ENCODE measurements around the gene ATP5F1E. TPM values are rescaled to one million over a fixed set of nuclear protein-coding genes. Genes with fewer than 3 reads are reported as not detected.
"Not testable (repeated sequence)": the region's sequence is repeated elsewhere in the genome, so short reads cannot be mapped to it uniquely, and the experiment has no call there.

ATP5F1E gene
- total RNA-seq, 1 experiment from 2014 or later = 41.1 TPM

GRCh38 chr20:59042151-59042795, 10.1 kb upstream of the ATP5F1E start, which contains the start of gene PRELID3B (continued):
- no peak for TF ChIP-seq ZSCAN18 (CRISPR knock-in tag; IDR thresholded peaks at IDR 0.05)
- TF ChIP-seq NFE2L1 (CRISPR knock-in tag; IDR thresholded peaks at IDR 0.05) = peak; percentile 66
- TF ChIP-seq CDX4 (CRISPR knock-in tag; IDR thresholded peaks at IDR 0.05; ENCODE audit: borderline replicate concordance) = no peak
- TF ChIP-seq ATF2 (CRISPR knock-in tag; IDR thresholded peaks at IDR 0.05; ENCODE audit: borderline replicate concordance, low read depth) = 0 out of 2 replicates have a peak, but pooled peaks have one; percentile 14
- no peak for TF ChIP-seq EMX1 (CRISPR knock-in tag; IDR thresholded peaks at IDR 0.05)
- no peak for TF ChIP-seq SMAD4 (CRISPR knock-in tag; IDR thresholded peaks at IDR 0.05)
- no peak for TF ChIP-seq HMGXB4 (CRISPR knock-in tag; IDR thresholded peaks at IDR 0.05)
- peak; percentile 82 for TF ChIP-seq SMAD3 (CRISPR knock-in tag; IDR thresholded peaks at IDR 0.05; ENCODE audit: borderline replicate concordance)
- no peak for TF ChIP-seq OVOL2 (CRISPR knock-in tag; IDR thresholded peaks at IDR 0.05; ENCODE audit: borderline replicate concordance)
- peak; percentile 93 for TF ChIP-seq MAX (CRISPR knock-in tag; IDR thresholded peaks at IDR 0.05)
- no peak for TF ChIP-seq GTF2I (CRISPR knock-in tag; conservative IDR thresholded peaks at IDR 0.05)
- TF ChIP-seq JUN (CRISPR knock-in tag; IDR thresholded peaks at IDR 0.05) = peak; percentile 61; the same call in 1 of the 2 replicates
- no peak; the same call in 1 of the 2 replicates for TF ChIP-seq SP1 (CRISPR knock-in tag; conservative IDR thresholded peaks at IDR 0.05)
- no peak for TF ChIP-seq ZNF396 (CRISPR knock-in tag; IDR thresholded peaks at IDR 0.05; ENCODE audit: borderline replicate concordance)
- peak; percentile 62; the same call in 1 of the 2 replicates for TF ChIP-seq MYBL2 (CRISPR knock-in tag; IDR thresholded peaks at IDR 0.05)
- no peak for TF ChIP-seq ZNF416 (CRISPR knock-in tag; IDR thresholded peaks at IDR 0.05)

GRCh38 chr20:59041487-59041886, 9.4 kb upstream of the ATP5F1E start:
- peaks cover 20% of the 10 kb centered on the region for H3K4me1 Mint-ChIP-seq
- H3K36me3 Mint-ChIP-seq = peaks cover 27% of the 10 kb centered on the region
- ChIA-PET CTCF (interaction anchor here (2.7 kb wide), 1 partner anchor 166 kb away, joined by 6 read pairs; no protein-coding TSS in a partner anchor), POLR2A (interaction anchor here (1.9 kb wide), 1 partner anchor 9 kb away, joined by 5 read pairs; the partner anchor contains the start of gene ATP5F1E)
- H3K9me3 Mint-ChIP-seq; DNase-seq (ENCODE audit: low spot score); ATAC-seq; H3K27ac Mint-ChIP-seq: not testable (repeated sequence)
- peaks cover 13% of the 10 kb centered on the region for H3K27me3 Mint-ChIP-seq (ENCODE audit: low read depth)
- H3K4me3 Mint-ChIP-seq = peak overlapping the region; percentile 82

GRCh38 chr20:59040667-59041066, 8.5 kb upstream of the ATP5F1E start:
- Mint-ChIP-seq H3K36me3 (peaks cover 36% of the 10 kb centered on the region), H3K4me3 (peak overlapping the region; percentile 82), H3K27ac (no peak overlapping the region; the same call in 1 of the 2 replicates), H3K4me1 (peaks cover 20% of the 10 kb centered on the region), H3K9me3 (no peaks in the 10 kb centered on the region), H3K27me3 (ENCODE audit: low read depth) (peaks cover 8% of the 10 kb centered on the region)
- TF ChIP-seq MYBL2 (CRISPR knock-in tag; IDR thresholded peaks at IDR 0.05) (no peak), CREB1 (CRISPR knock-in tag; IDR thresholded peaks at IDR 0.05) (no peak), TP53 (CRISPR knock-in tag; IDR thresholded peaks at IDR 0.05) (no peak), CTCF (IDR thresholded peaks at IDR 0.05) (no peak), MLX (CRISPR knock-in tag; IDR thresholded peaks at IDR 0.05) (no peak), ERG (CRISPR knock-in tag; IDR thresholded peaks at IDR 0.05) (no peak), ZSCAN18 (CRISPR knock-in tag; IDR thresholded peaks at IDR 0.05) (no peak)
- no peak for ATAC-seq
- no peak for DNase-seq (ENCODE audit: low spot score)
- ChIA-PET POLR2A (interaction anchor here (0.5 kb wide), 1 partner anchor 9 kb away, joined by 3 read pairs; the partner anchor contains the start of gene ATP5F1E), CTCF (no interaction called here)
